ENCODE results near the gene PRC1. TPM values are rescaled to one million over a fixed set of nuclear protein-coding genes. Genes with fewer than 3 reads are reported as not detected.

The PRC1 gene
- total RNA-seq (10 to 100 TPM in 4 of 7 donors, 1 to 10 TPM in 3; 6.0 to 40.0 (median 15.0) TPM), polyA plus RNA-seq (10 to 100 TPM in 1 of 3 donors, 1 to 10 TPM in 2; 7.4 to 13.9 (median 8.8) TPM)
- long read RNA-seq, donor 1, partial matches to known transcripts: 22 of 23 reads
- long read RNA-seq, donor 1, other reads (novel, unspliced or antisense): 0 of 23 reads
- long read RNA-seq, donor 2, full-length matches to known transcripts: 3 of 10 reads
- long read RNA-seq, donor 2, partial matches to known transcripts: 7 of 10 reads
- long read RNA-seq, donor 2, other reads (novel, unspliced or antisense): 0 of 10 reads

GRCh38 chr15:90994417-90995311 is at the start of gene PRC1:
PRC1 (minus strand) TSS chr15:90994535; CDS start chr15:90994417, 118 bp downstream.
- Histone ChIP-seq H3K4me3 (peak within 1 kb of the TSS; percentile 61 to 93 (median 80)), H3K27ac (peak within 1 kb of the TSS; percentile 67 to 91 (median 84)), H3K36me3 (peaks cover 0 to 31% (median 20%) of the 10 kb centered on the region in 6 donors), H3K9me3 (no peaks in the 10 kb centered on the region), H3K27me3 (replicated peaks in 1 of 7) (no peaks in the 10 kb centered on the region), H3K4me1 (peaks cover 0 to 28% (median 14%) of the 10 kb centered on the region in 6 donors)
- intact Hi-C loops (cut with DNase I; ENCODE audit: low total_unique reads): no loop called here
- WGBS, 5 donors: 0 to 1% (median 0%) methylated on average over 47 to 75 of the region's 75 CpGs
- TF ChIP-seq CTCF (IDR thresholded peaks at IDR 0.05 in 8 of 11, conservative IDR thresholded peaks at IDR 0.05 in 3 of 11) (peak in 1 of 11 experiments; percentile 33), POLR2AphosphoS5 (IDR thresholded peaks at IDR 0.05) (peak; percentile 87 to 95 (median 93)), POLR2A (IDR thresholded peaks at IDR 0.05) (peak in 1 of 3 donors; percentile 39)
- peak; percentile 99 for DNase-seq

GRCh38 chr15:91043202-91043874 is 49.0 kb upstream of the PRC1 start:
- no peak for TF ChIP-seq CTCF (IDR thresholded peaks at IDR 0.05 in 8 of 11, conservative IDR thresholded peaks at IDR 0.05 in 3 of 11)
- no peak for TF ChIP-seq POLR2A (IDR thresholded peaks at IDR 0.05)
- TF ChIP-seq POLR2AphosphoS5 (IDR thresholded peaks at IDR 0.05): no peak
- peaks cover 0 to 6% (median 5%) of the 10 kb centered on the region in 6 donors for H3K4me1 ChIP-seq
- no peak overlapping the region for H3K4me3 ChIP-seq
- no peaks in the 10 kb centered on the region for H3K9me3 ChIP-seq
- DNase-seq: no peak
- no peak overlapping the region for H3K27ac ChIP-seq
- WGBS, 5 donors: 83 to 92% (median 89%) methylated on average over 10 to 11 of the region's 11 CpGs
- no peaks in the 10 kb centered on the region for H3K36me3 ChIP-seq
- peaks cover 0 to 4% (median 0%) of the 10 kb centered on the region in 7 donors for H3K27me3 ChIP-seq (replicated peaks in 1 of 7)
- intact Hi-C loops (cut with DNase I; ENCODE audit: low total_unique reads): no loop called here

GRCh38 chr15:91040856-91041255 is 46.5 kb upstream of the PRC1 start:
- Histone ChIP-seq H3K4me3 (no peak overlapping the region), H3K27me3 (replicated peaks in 1 of 7) (peaks cover 0 to 10% (median 0%) of the 10 kb centered on the region in 7 donors), H3K4me1 (no peaks in the 10 kb centered on the region), H3K9me3 (no peaks in the 10 kb centered on the region), H3K36me3 (no peaks in the 10 kb centered on the region), H3K27ac (no peak overlapping the region)
- 77 to 88% (median 83%) methylated on average over 8 of the region's 8 CpGs for WGBS, 5 donors
- no peak for TF ChIP-seq POLR2AphosphoS5 (IDR thresholded peaks at IDR 0.05)
- no peak for TF ChIP-seq CTCF (IDR thresholded peaks at IDR 0.05 in 8 of 11, conservative IDR thresholded peaks at IDR 0.05 in 3 of 11)
- TF ChIP-seq POLR2A (IDR thresholded peaks at IDR 0.05): no peak
- no peak for DNase-seq
- intact Hi-C loops (cut with DNase I; ENCODE audit: low total_unique reads): no loop called here
